ENCODE measurements around the gene CHST8. TPM values are rescaled to one million over a fixed set of nuclear protein-coding genes. Genes with fewer than 3 reads are reported as not detected.
A peak's percentile ranks its signal among the peaks of the same experiment; 100 is the strongest.

CHST8 gene
- total RNA-seq, 1 experiment from 2014 or later, result not detected

- H3K36me3 ChIP-seq (ENCODE audit: low read depth), result no peaks in the 10 kb centered on the region
Measured at GRCh38 chr19:33777753-33778088, 156.0 kb downstream of the CHST8 start.

GRCh38 chr19:33778089-33778791 lies 156.5 kb downstream of the CHST8 start:
- intact Hi-C loops (cut with micrococcal nuclease; ENCODE audit: unreplicated experiment), result loop anchor here (1.0 to 2.0 kb wide), 4 partner anchors 318 to 723 kb away; no protein-coding TSS in a partner anchor
- Histone ChIP-seq H3K4me3 (no peak overlapping the region), H3K9me3 (ENCODE audit: insufficient read depth, low read depth) (no peaks in the 10 kb centered on the region), H3F3A (ENCODE audit: insufficient read depth, low read depth) (no peaks in the 10 kb centered on the region), H3K36me3 (ENCODE audit: low read depth) (no peaks in the 10 kb centered on the region), H3K27me3 (ENCODE audit: insufficient read depth, low read depth) (peaks cover 54% of the 10 kb centered on the region), H3K27ac (no peak overlapping the region), H3K9me2 (ENCODE audit: insufficient read depth) (no peaks in the 10 kb centered on the region), H3K79me2 (ENCODE audit: low read depth) (no peaks in the 10 kb centered on the region), H2AFZ (no peak overlapping the region), H4K20me1 (ENCODE audit: insufficient read depth) (no peaks in the 10 kb centered on the region), H3K4me1 (replicated peaks; ENCODE audit: insufficient read depth) (no peaks in the 10 kb centered on the region), H3K4me2 (no peak overlapping the region)
- POLR2A ChIA-PET (ENCODE audit: unreplicated experiment), result interaction anchor here (0.6 kb wide), 2 partner anchors 42 to 48 kb away, joined by 5 to 7 read pairs; no protein-coding TSS in a partner anchor
- BruUV-seq (replicated peaks), result no TSS peak
- peak in 1 of 2 experiments; percentile 80 for DNase-seq
- CTCF ChIA-PET, result interaction anchor here (0.6 to 1.9 kb wide), 8 partner anchors 11 to 985 kb away, joined by 3 to 14 read pairs (median 3); no protein-coding TSS in a partner anchor
- TF ChIP-seq EZH2 (IDR thresholded peaks at IDR 0.05; ENCODE audit: low read depth) (no peak), CTCF (conservative IDR thresholded peaks at IDR 0.05) (peak; percentile 97)

More at GRCh38 chr19:33777753-33778088, 156.0 kb downstream of the CHST8 start:
- no TSS peak for BruUV-seq (replicated peaks)
- no peaks in the 10 kb centered on the region for H4K20me1 ChIP-seq (ENCODE audit: insufficient read depth)
- no peak for TF ChIP-seq EZH2 (IDR thresholded peaks at IDR 0.05; ENCODE audit: low read depth)
- intact Hi-C loops (cut with micrococcal nuclease; ENCODE audit: unreplicated experiment), result loop anchor here (1.0 to 2.0 kb wide), 4 partner anchors 319 to 724 kb away; no protein-coding TSS in a partner anchor
- ChIA-PET CTCF (interaction anchor here (0.6 to 1.9 kb wide), 7 partner anchors 10 to 984 kb away, joined by 3 to 14 read pairs (median 3); no protein-coding TSS in a partner anchor), POLR2A (ENCODE audit: unreplicated experiment) (interaction anchor here (0.6 kb wide), 2 partner anchors 42 to 47 kb away, joined by 5 to 7 read pairs; no protein-coding TSS in a partner anchor)
- DNase-seq, result no peak
- H3K79me2 ChIP-seq (ENCODE audit: low read depth), result no peaks in the 10 kb centered on the region
- peaks cover 49% of the 10 kb centered on the region for H3K27me3 ChIP-seq (ENCODE audit: insufficient read depth, low read depth)
- H3K9me3 ChIP-seq (ENCODE audit: insufficient read depth, low read depth), result no peaks in the 10 kb centered on the region
- H3K4me1 ChIP-seq (replicated peaks; ENCODE audit: insufficient read depth), result no peaks in the 10 kb centered on the region
- H2AFZ ChIP-seq, result no peak overlapping the region
- no peaks in the 10 kb centered on the region for H3F3A ChIP-seq (ENCODE audit: insufficient read depth, low read depth)
- H3K4me2 ChIP-seq, result no peak overlapping the region
- no peak overlapping the region for H3K4me3 ChIP-seq
- H3K9me2 ChIP-seq (ENCODE audit: insufficient read depth), result no peaks in the 10 kb centered on the region
- no peak overlapping the region for H3K27ac ChIP-seq

DNA sequence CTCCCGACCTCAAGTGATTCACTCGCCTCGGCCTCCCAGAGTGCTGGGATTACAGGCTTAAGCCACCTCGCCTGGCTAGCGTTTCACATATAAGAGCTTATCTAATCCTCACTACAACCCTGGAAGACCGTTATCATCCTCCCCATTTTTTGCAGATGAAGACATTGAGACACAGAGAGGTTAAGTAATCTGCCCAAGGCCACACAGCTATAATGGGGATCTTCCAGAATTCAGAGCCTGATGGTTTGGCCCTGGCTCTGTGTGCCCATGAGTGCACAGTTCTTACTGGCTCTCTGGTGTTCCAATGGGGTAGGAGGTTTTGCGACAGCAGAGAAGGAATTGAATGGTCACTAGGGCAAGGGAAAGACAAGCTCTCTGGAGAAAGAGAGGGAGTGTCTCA lies 158.1 kb downstream of the CHST8 start:
- Histone ChIP-seq H3K4me2 (no peak overlapping the region), H3K27ac (no peak overlapping the region), H3K4me1 (replicated peaks; ENCODE audit: insufficient read depth) (no peaks in the 10 kb centered on the region), H3K79me2 (ENCODE audit: low read depth) (no peaks in the 10 kb centered on the region), H2AFZ (no peak overlapping the region), H3F3A (ENCODE audit: insufficient read depth, low read depth) (no peaks in the 10 kb centered on the region), H3K27me3 (ENCODE audit: insufficient read depth, low read depth) (peaks cover 63% of the 10 kb centered on the region), H3K4me3 (no peak overlapping the region), H3K36me3 (ENCODE audit: low read depth) (no peaks in the 10 kb centered on the region), H3K9me2 (ENCODE audit: insufficient read depth) (no peaks in the 10 kb centered on the region), H3K9me3 (ENCODE audit: insufficient read depth, low read depth) (no peaks in the 10 kb centered on the region), H4K20me1 (ENCODE audit: insufficient read depth) (no peaks in the 10 kb centered on the region)
- no peak for DNase-seq
- intact Hi-C loops (cut with micrococcal nuclease; ENCODE audit: unreplicated experiment), result loop anchor here (2.0 kb wide), 1 partner anchor 567 kb away; no protein-coding TSS in a partner anchor
- POLR2A ChIA-PET (ENCODE audit: unreplicated experiment), result no interaction called here
- CTCF ChIA-PET, result interaction anchor here (0.5 kb wide), 1 partner anchor 486 kb away, joined by 3 read pairs; no protein-coding TSS in a partner anchor
- BruUV-seq (replicated peaks), result no TSS peak
- TF ChIP-seq EZH2 (IDR thresholded peaks at IDR 0.05; ENCODE audit: low read depth) (no peak), CTCF (conservative IDR thresholded peaks at IDR 0.05) (no peak)
